CD4-positive, alpha-beta T cell (primary cell): ENCODE measurements around the gene TC2N. TPM values are rescaled to one million over a fixed set of nuclear protein-coding genes. Genes with fewer than 3 reads are reported as not detected.

Experiments used
- ATAC-seq: fragments of 200-7000 bp; cut with Tn5 transposase; one replicate; pipeline ENCODE4 v1.10.0; 2022; ENCODE audit warnings: mild to moderate bottlenecking; ENCODE audit not compliant: poor library complexity
- CTCF ChIA-PET: fragments of 350-600 bp; sonication (Branson Sonifier 250); formaldehyde crosslinking; loops from one replicate; lab custom pipeline; 2021; ENCODE audit warnings: antibody characterized with exemption, inconsistent platforms; lab: Charles Lee
- POLR2A ChIA-PET: fragments of 350-600 bp; sonication (Branson Sonifier 250); formaldehyde crosslinking; loops from one replicate; lab custom pipeline; 2021; ENCODE audit warnings: antibody characterized with exemption, inconsistent platforms; lab: Charles Lee
- DNase-seq, 14 experiments: peaks; one replicate each; pipeline ENCODE4 v3.0.0-alpha.2; 2013 to 2020; ENCODE audit warnings: mixed read lengths in 2 of 14
- H3K27ac ChIP-seq, 2 donors: one replicate each; pipeline versions ENCODE4 v1.5.1 to v1.7.0; 2013; ENCODE audit warnings: low read length in 2 of 2, low read depth in 1 of 2, mild to moderate bottlenecking in 1 of 2
- H3K27me3 ChIP-seq, 2 experiments: 1 replicate in 1 of 2; 2 replicates in 1 of 2; pipeline versions ENCODE4 v1.6.1 to v1.7.0; 2013; ENCODE audit warnings: low read length in 2 of 2, control low read depth in 1 of 2, mild to moderate bottlenecking in 1 of 2, moderate library complexity in 1 of 2; ENCODE audit not compliant: insufficient read depth in 2 of 2, control insufficient read depth in 1 of 2
- H3K36me3 ChIP-seq: one replicate; pipeline ENCODE4 v1.6.1; 2013; ENCODE audit warnings: low read length, control low read depth; ENCODE audit not compliant: insufficient read depth
- H3K4me1 ChIP-seq: one replicate; pipeline ENCODE4 v1.6.1; 2013; ENCODE audit warnings: low read length, control low read depth; ENCODE audit not compliant: insufficient read depth
- H3K4me3 ChIP-seq: one replicate; pipeline ENCODE4 v1.5.1; 2013; ENCODE audit warnings: mild to moderate bottlenecking, low read length, moderate library complexity
- H3K9me3 ChIP-seq, 2 experiments: 1 replicate in 1 of 2; 2 replicates in 1 of 2; pipeline versions ENCODE4 v1.6.1 to v1.7.0; 2013; ENCODE audit warnings: low read length in 2 of 2, mild to moderate bottlenecking in 2 of 2, control low read depth in 1 of 2, moderate library complexity in 1 of 2; ENCODE audit not compliant: control insufficient read depth in 1 of 2, insufficient read depth in 1 of 2
- H3K27ac Mint-ChIP-seq: one replicate; pipeline ENCODE4 v1.8.0; 2020; ENCODE audit warnings: mixed read lengths
- H3K27me3 Mint-ChIP-seq: one replicate; pipeline ENCODE4 v1.8.0; 2021; ENCODE audit warnings: mixed read lengths
- H3K36me3 Mint-ChIP-seq: one replicate; pipeline ENCODE4 v1.8.0; 2021; ENCODE audit warnings: low read depth, mixed read lengths
- H3K4me1 Mint-ChIP-seq: one replicate; pipeline ENCODE4 v1.8.0; 2021; ENCODE audit warnings: low read depth, mixed read lengths
- H3K4me3 Mint-ChIP-seq: one replicate; pipeline ENCODE4 v1.8.0; 2020; ENCODE audit warnings: mild to moderate bottlenecking, mixed read lengths
- H3K9me3 Mint-ChIP-seq: one replicate; pipeline ENCODE4 v1.8.0; 2020; ENCODE audit warnings: mixed read lengths
- intact Hi-C, 2 experiments: fragments of 100-400 bp; cut with DNase I in 1 of 2; cut with micrococcal nuclease in 1 of 2; formaldehyde crosslinking; loops; one replicate each; pipeline versions ENCODE4 v1.15.1 to v1.9.0; 2023 to 2025; cut with DNase I, micrococcal nuclease
- total RNA-seq, 174 experiments: library from RNA in 2 of 174; stranded (reverse) in 2 of 174; gene quantifications; one replicate each; pipeline ENCODE4 v1.2.3 and lab custom pipeline; 2021 to 2026
- TF ChIP-seq, protein P1 (sequence below): fragments of 200-600 bp; IDR thresholded peaks from one replicate; pipeline ENCODE4 v1.8.0; 2022; ENCODE audit warnings: antibody characterized with exemption, mild to moderate bottlenecking

TC2N gene
- total RNA-seq, 2 experiments from 2014 or later: 129 to 138 TPM

DNA sequence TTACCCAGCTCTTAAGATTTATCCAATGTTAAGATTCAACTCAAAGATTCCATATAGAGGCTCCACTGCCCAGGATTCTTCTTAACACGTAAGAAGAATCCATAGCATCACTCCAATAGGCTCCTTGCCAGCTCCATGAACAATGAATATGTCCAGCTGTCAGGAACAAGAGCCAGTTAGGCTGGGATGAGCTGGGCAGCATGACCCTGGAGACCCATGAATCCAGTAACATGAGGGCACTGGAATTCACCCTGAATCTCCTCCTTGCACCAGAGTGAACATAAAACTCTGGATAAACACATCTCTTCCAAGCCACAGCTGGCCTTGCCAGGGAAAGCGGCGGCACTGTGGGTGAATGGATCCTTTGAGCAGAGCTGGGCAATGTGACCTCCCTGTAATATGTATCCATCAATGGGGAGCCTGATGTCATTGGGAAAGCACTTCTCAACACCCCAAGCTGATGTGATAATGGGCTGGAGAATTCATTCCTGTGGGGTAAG lies 24.4 kb upstream of the TC2N start:
- Histone ChIP-seq H3K27me3 (no peaks in the 10 kb centered on the region), H3K27ac (no peak overlapping the region), H3K4me1 (peaks cover 53% of the 10 kb centered on the region), H3K9me3 (no peaks in the 10 kb centered on the region), H3K4me3 (no peak overlapping the region), H3K36me3 (no peaks in the 10 kb centered on the region)
- Mint-ChIP-seq H3K27me3 (no peaks in the 10 kb centered on the region), H3K9me3 (no peaks in the 10 kb centered on the region), H3K36me3 (no peaks in the 10 kb centered on the region), H3K4me3 (no peak overlapping the region), H3K27ac (peak overlapping the region; percentile 83), H3K4me1 (peaks cover 65% of the 10 kb centered on the region)
- ATAC-seq (no peak), DNase-seq (no peak)
- ChIA-PET POLR2A (interaction anchor here (1.0 to 5.3 kb wide), 4 partner anchors 8 to 29 kb away, joined by 3 to 45 read pairs (median 16); no protein-coding TSS in a partner anchor), CTCF (interaction anchor here (1.6 to 2.0 kb wide), 2 partner anchors 19 kb away, joined by 5 to 7 read pairs; no protein-coding TSS in a partner anchor)
- TF ChIP-seq, protein P1, sequence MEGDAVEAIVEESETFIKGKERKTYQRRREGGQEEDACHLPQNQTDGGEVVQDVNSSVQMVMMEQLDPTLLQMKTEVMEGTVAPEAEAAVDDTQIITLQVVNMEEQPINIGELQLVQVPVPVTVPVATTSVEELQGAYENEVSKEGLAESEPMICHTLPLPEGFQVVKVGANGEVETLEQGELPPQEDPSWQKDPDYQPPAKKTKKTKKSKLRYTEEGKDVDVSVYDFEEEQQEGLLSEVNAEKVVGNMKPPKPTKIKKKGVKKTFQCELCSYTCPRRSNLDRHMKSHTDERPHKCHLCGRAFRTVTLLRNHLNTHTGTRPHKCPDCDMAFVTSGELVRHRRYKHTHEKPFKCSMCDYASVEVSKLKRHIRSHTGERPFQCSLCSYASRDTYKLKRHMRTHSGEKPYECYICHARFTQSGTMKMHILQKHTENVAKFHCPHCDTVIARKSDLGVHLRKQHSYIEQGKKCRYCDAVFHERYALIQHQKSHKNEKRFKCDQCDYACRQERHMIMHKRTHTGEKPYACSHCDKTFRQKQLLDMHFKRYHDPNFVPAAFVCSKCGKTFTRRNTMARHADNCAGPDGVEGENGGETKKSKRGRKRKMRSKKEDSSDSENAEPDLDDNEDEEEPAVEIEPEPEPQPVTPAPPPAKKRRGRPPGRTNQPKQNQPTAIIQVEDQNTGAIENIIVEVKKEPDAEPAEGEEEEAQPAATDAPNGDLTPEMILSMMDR: no peak
- intact Hi-C loops: no loop called here

DNA sequence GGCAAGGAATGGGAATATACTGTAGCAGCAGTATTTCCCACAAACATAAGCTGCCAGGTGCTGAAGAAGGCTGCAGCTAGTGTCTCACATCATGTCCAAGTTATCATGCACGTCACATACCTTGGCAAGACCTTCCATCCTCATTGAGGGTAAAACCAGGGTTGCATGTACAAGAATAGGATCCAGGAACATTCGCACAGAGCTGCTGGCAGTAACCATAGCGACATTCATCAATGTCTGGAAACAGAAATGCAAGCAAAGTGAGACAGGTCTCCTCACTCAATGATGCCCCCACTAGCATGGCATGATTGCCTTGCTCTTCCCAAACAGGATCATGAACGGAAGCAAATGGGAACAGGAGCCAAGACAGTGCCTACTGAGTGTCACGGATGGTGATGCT lies 23.8 kb upstream of the TC2N start:
- no peaks in the 10 kb centered on the region for H3K9me3 Mint-ChIP-seq
- peaks cover 53% of the 10 kb centered on the region for H3K4me1 ChIP-seq
- no peak overlapping the region for H3K27ac ChIP-seq
- no peak overlapping the region for H3K4me3 ChIP-seq
- ChIA-PET POLR2A (interaction anchor here (1.0 to 5.3 kb wide), 5 partner anchors 8 to 28 kb away, joined by 3 to 45 read pairs (median 6); no protein-coding TSS in a partner anchor), CTCF (interaction anchor here (1.6 to 2.0 kb wide), 2 partner anchors 19 to 20 kb away, joined by 5 to 7 read pairs; no protein-coding TSS in a partner anchor)
- H3K9me3 ChIP-seq: no peaks in the 10 kb centered on the region
- intact Hi-C loops: no loop called here
- H3K27ac Mint-ChIP-seq: peak overlapping the region; percentile 83
- ATAC-seq: no peak
- no peaks in the 10 kb centered on the region for H3K36me3 ChIP-seq
- H3K27me3 ChIP-seq: no peaks in the 10 kb centered on the region
- no peaks in the 10 kb centered on the region for H3K27me3 Mint-ChIP-seq
- H3K4me3 Mint-ChIP-seq: no peak overlapping the region
- no peaks in the 10 kb centered on the region for H3K36me3 Mint-ChIP-seq
- no peak for DNase-seq
- TF ChIP-seq, protein P1: no peak
- H3K4me1 Mint-ChIP-seq: peaks cover 62% of the 10 kb centered on the region

- Histone ChIP-seq H3K4me1 (peaks cover 53% of the 10 kb centered on the region), H3K9me3 (no peaks in the 10 kb centered on the region), H3K36me3 (no peaks in the 10 kb centered on the region), H3K27me3 (no peaks in the 10 kb centered on the region), H3K27ac (peak overlapping the region; percentile 31 to 40), H3K4me3 (no peak overlapping the region)
- ATAC-seq (peak; percentile 27), DNase-seq (peak in 2 of 14 experiments; percentile 23 to 31)
- intact Hi-C loops: no loop called here
- Mint-ChIP-seq H3K27me3 (no peaks in the 10 kb centered on the region), H3K27ac (peak overlapping the region; percentile 83), H3K4me3 (peak overlapping the region; percentile 49), H3K9me3 (no peaks in the 10 kb centered on the region), H3K36me3 (no peaks in the 10 kb centered on the region), H3K4me1 (peaks cover 58% of the 10 kb centered on the region)
- CTCF ChIA-PET: interaction anchor here (0.7 kb wide), 1 partner anchor 18 kb away, joined by 3 read pairs; no protein-coding TSS in a partner anchor
- TF ChIP-seq, protein P1: no peak
- POLR2A ChIA-PET: interaction anchor here (1.0 to 5.3 kb wide), 5 partner anchors 9 to 27 kb away, joined by 4 to 45 read pairs (median 7); partner anchors contain the start of gene TC2N
These were observed 23.0 kb upstream of the TC2N start for GRCh38 chr14:91890291-91890749.
